Measurements from ENCODE around the gene LRFN2.

DNA sequence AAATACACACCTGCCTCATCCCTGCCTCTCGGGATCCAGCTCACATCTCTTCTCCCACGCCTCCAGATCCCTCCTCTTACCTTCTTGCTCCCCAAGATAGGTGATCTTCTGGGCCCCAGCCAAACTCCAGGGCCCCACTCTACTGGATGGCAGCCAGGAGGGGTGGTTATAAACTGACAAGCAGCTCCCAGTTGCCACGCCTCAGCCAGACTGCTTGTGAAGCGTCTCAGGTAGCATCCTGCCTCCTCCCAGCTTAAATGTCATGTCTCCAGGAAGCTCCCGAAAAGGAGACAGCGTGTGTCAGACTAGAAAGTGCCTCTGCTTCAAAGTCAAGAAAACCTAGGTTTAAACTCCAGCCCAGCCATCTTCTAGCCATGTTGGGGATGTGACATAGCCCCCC lies 114.1 kb downstream of the LRFN2 start:
- TF ChIP-seq, protein P1, sequence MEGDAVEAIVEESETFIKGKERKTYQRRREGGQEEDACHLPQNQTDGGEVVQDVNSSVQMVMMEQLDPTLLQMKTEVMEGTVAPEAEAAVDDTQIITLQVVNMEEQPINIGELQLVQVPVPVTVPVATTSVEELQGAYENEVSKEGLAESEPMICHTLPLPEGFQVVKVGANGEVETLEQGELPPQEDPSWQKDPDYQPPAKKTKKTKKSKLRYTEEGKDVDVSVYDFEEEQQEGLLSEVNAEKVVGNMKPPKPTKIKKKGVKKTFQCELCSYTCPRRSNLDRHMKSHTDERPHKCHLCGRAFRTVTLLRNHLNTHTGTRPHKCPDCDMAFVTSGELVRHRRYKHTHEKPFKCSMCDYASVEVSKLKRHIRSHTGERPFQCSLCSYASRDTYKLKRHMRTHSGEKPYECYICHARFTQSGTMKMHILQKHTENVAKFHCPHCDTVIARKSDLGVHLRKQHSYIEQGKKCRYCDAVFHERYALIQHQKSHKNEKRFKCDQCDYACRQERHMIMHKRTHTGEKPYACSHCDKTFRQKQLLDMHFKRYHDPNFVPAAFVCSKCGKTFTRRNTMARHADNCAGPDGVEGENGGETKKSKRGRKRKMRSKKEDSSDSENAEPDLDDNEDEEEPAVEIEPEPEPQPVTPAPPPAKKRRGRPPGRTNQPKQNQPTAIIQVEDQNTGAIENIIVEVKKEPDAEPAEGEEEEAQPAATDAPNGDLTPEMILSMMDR (IDR thresholded peaks at IDR 0.05) = no peak
- TF ChIP-seq POLR2A (IDR thresholded peaks at IDR 0.05) = no peak

Data from prostate gland (tissue), 2 donors.